GM13977 (cell line): Measurements from ENCODE around the gene MEFV.
"Not testable (repeated sequence)": the region's sequence is repeated elsewhere in the genome, so short reads cannot be mapped to it uniquely, and the experiment has no call there.

Experiments
- DNase-seq: peaks from one replicate; pipeline ENCODE4 v3.0.0; 2012; ENCODE audit warnings: low spot score
- CTCF ChIP-seq: IDR thresholded peaks from 2 replicates; pipeline ENCODE4 v1.5.1; 2012; ENCODE audit warnings: mild to moderate bottlenecking, control low read depth; ENCODE audit not compliant: insufficient read depth; ENCODE audit errors: extremely low read depth, missing control alignments
- in situ Hi-C: fragments of 300-500 bp; cut with MboI; formaldehyde crosslinking; loops from one replicate; pipeline ENCODE4 v1.12.0; 2022; ENCODE audit warnings: low sequenced_read_pairs, low pct_unique_long_range_greater_than_20kb, mixed read lengths, inconsistent platforms; ENCODE audit not compliant: unreplicated experiment

MEFV gene

GRCh38 chr16:3281222-3281820, 24.9 kb upstream of the MEFV start:
- no peak for DNase-seq
- in situ Hi-C loops, result no loop called here
- TF ChIP-seq CTCF, result no peak

GRCh38 chr16:3276679-3277078, 20.2 kb upstream of the MEFV start:
- TF ChIP-seq CTCF, result no peak
- DNase-seq, result no peak
- in situ Hi-C loops, result no loop called here

- DNase-seq, result no peak
- no peak for TF ChIP-seq CTCF
- in situ Hi-C loops, result no loop called here
These were observed 18.5 kb upstream of the MEFV start for GRCh38 chr16:3274947-3275346.

- in situ Hi-C loops, result no loop called here
- TF ChIP-seq CTCF, result no peak
- no peak for DNase-seq
These were observed 18.1 kb upstream of the MEFV start for GRCh38 chr16:3274490-3274889.

- DNase-seq, in situ Hi-C loops: not testable (repeated sequence)
These were observed 14.8 kb upstream of the MEFV start for GRCh38 chr16:3271281-3271680.

GRCh38 chr16:3270718-3271117, 14.3 kb upstream of the MEFV start:
- DNase-seq, result not testable (repeated sequence)

GRCh38 chr16:3268294-3268693, 11.9 kb upstream of the MEFV start:
- no peak for DNase-seq
- in situ Hi-C loops, result no loop called here
- TF ChIP-seq CTCF, result no peak

More at GRCh38 chr16:3270718-3271117, 14.3 kb upstream of the MEFV start:
- in situ Hi-C loops, result not testable (repeated sequence)

GRCh38 chr16:3266873-3267537, 10.6 kb upstream of the MEFV start:
- TF ChIP-seq CTCF, result peak; percentile 60
- DNase-seq, result no peak
- in situ Hi-C loops, result no loop called here
